Prostate gland (tissue), 2 donors: ENCODE data around the gene CCNI2. TPM values are rescaled to one million over a fixed set of nuclear protein-coding genes. Genes with fewer than 3 reads are reported as not detected.

Source experiments
- DNase-seq: peaks from one replicate; pipeline ENCODE4 v3.0.0-alpha.2; 2019; ENCODE audit warnings: low spot score
- H3K27ac ChIP-seq, 2 donors: fragments of 200-600 bp; sonication (generic); 2 replicates each; pipeline ENCODE4 v1.5.1; 2017 to 2019
- H3K27me3 ChIP-seq: fragments of 200-600 bp; sonication (generic); replicated peaks from 2 replicates; pipeline ENCODE4 v1.5.1; 2019; ENCODE audit not compliant: insufficient read depth
- H3K36me3 ChIP-seq, 2 donors: fragments of 200-600 bp; sonication (generic); 1 replicate in 1 of 2; 2 replicates in 1 of 2; pipeline versions ENCODE4 v1.5.1 to v1.8.1; 2017 to 2019
- H3K4me1 ChIP-seq: fragments of 200-600 bp; sonication (generic); replicated peaks from 2 replicates; pipeline ENCODE4 v1.5.1; 2019
- H3K4me3 ChIP-seq, 2 donors: fragments of 200-600 bp; sonication (generic); 2 replicates each; pipeline ENCODE4 v1.5.1; 2017 to 2019
- H3K9me3 ChIP-seq: fragments of 200-600 bp; sonication (generic); 2 replicates; pipeline ENCODE4 v1.5.1; 2017
- POLR2A ChIP-seq: fragments of 450-650 bp; IDR thresholded peaks from one replicate; pipeline ENCODE4 v1.6.1; 2016; ENCODE audit warnings: antibody characterized with exemption, mild to moderate bottlenecking
- POLR2AphosphoS5 ChIP-seq: sonication (generic); formaldehyde crosslinking; IDR thresholded peaks from one replicate; pipeline ENCODE4 v1.6.1; 2017; ENCODE audit warnings: antibody characterized with exemption
- WGBS: methylation state at CpG from one replicate; pipeline ENCODE4 v1.1.5; 2018; 5-methylcytosine and 5-hydroxymethylcytosine counted together
- intact Hi-C: fragments of 100-400 bp; cut with DNase I; formaldehyde crosslinking; loops from one replicate; pipeline ENCODE4 v1.14.2; 2022
- total RNA-seq, 2 donors: library from RNA; depleted of rRNA; stranded (reverse); fragments of >200 nt; gene quantifications; one replicate each; pipeline ENCODE4 v1.1.0, GENCODE V29; 2016
- TF ChIP-seq, protein P1 (sequence below), 4 experiments: fragments of 200-600 bp in 2 of 4; fragments of 450-650 bp in 2 of 4; sonication (generic) in 2 of 4; IDR thresholded peaks; 1 replicate in 3 of 4; 2 replicates in 1 of 4; pipeline ENCODE4 v1.5.1; 2016 to 2019; ENCODE audit warnings: antibody characterized with exemption in 4 of 4, mild to moderate bottlenecking in 2 of 4, moderate library complexity in 2 of 4

The CCNI2 gene
- total RNA-seq, 2 donors from 2014 or later, result 5.9 TPM; not detected in 1

- Histone ChIP-seq H3K9me3 (no peaks in the 10 kb centered on the region), H3K27ac (peak within 1 kb of the TSS; percentile 75 to 84), H3K36me3 (no peaks in the 10 kb centered on the region), H3K4me1 (no peaks in the 10 kb centered on the region), H3K27me3 (no peaks in the 10 kb centered on the region), H3K4me3 (peak within 1 kb of the TSS; percentile 63 to 86)
- under 1% methylated on average over 79 of the region's 81 CpGs for WGBS
- TF ChIP-seq POLR2AphosphoS5 (peak; percentile 93), POLR2A (peak; percentile 31)
- TF ChIP-seq, protein P1, sequence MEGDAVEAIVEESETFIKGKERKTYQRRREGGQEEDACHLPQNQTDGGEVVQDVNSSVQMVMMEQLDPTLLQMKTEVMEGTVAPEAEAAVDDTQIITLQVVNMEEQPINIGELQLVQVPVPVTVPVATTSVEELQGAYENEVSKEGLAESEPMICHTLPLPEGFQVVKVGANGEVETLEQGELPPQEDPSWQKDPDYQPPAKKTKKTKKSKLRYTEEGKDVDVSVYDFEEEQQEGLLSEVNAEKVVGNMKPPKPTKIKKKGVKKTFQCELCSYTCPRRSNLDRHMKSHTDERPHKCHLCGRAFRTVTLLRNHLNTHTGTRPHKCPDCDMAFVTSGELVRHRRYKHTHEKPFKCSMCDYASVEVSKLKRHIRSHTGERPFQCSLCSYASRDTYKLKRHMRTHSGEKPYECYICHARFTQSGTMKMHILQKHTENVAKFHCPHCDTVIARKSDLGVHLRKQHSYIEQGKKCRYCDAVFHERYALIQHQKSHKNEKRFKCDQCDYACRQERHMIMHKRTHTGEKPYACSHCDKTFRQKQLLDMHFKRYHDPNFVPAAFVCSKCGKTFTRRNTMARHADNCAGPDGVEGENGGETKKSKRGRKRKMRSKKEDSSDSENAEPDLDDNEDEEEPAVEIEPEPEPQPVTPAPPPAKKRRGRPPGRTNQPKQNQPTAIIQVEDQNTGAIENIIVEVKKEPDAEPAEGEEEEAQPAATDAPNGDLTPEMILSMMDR (IDR thresholded peaks at IDR 0.05), result peak in 2 of 4 experiments; percentile 50 to 52
- DNase-seq, result peak; percentile 90
- intact Hi-C loops, result no loop called here
Observed at GRCh38 chr5:132736853-132737833, 10.1 kb upstream of the CCNI2 start, which contains the start of gene KIF3A. KIF3A (minus strand) TSS chr5:132737546; CDS start chr5:132737419, 127 bp downstream.

- 51% methylated on average over 9 of the region's 9 CpGs for WGBS
- H3K4me1 ChIP-seq, result no peaks in the 10 kb centered on the region
- peak overlapping the region in 1 of 2 donors; percentile 75 for H3K27ac ChIP-seq
- H3K9me3 ChIP-seq, result no peaks in the 10 kb centered on the region
- TF ChIP-seq, protein P1 (IDR thresholded peaks at IDR 0.05), result no peak
- TF ChIP-seq POLR2A, result no peak
- no peak for TF ChIP-seq POLR2AphosphoS5
- H3K27me3 ChIP-seq, result no peaks in the 10 kb centered on the region
- H3K36me3 ChIP-seq, result no peaks in the 10 kb centered on the region
- DNase-seq, result no peak
- peak overlapping the region in 1 of 2 donors; percentile 63 for H3K4me3 ChIP-seq
- intact Hi-C loops, result no loop called here
Observed at GRCh38 chr5:132737982-132738681, 9.1 kb upstream of the CCNI2 start.

- no peaks in the 10 kb centered on the region for H3K36me3 ChIP-seq
- no peak for DNase-seq
- H3K27me3 ChIP-seq, result no peaks in the 10 kb centered on the region
- H3K27ac ChIP-seq, result no peak overlapping the region
- no peak overlapping the region for H3K4me3 ChIP-seq
- H3K4me1 ChIP-seq, result no peaks in the 10 kb centered on the region
- no peaks in the 10 kb centered on the region for H3K9me3 ChIP-seq
- WGBS, result 76% methylated on average over 1 of the region's 1 CpG
- TF ChIP-seq POLR2AphosphoS5, result no peak
- TF ChIP-seq, protein P1 (IDR thresholded peaks at IDR 0.05), result no peak
- no peak for TF ChIP-seq POLR2A
- intact Hi-C loops, result no loop called here
Observed at GRCh38 chr5:132739232-132739631, 8.0 kb upstream of the CCNI2 start.

DNA sequence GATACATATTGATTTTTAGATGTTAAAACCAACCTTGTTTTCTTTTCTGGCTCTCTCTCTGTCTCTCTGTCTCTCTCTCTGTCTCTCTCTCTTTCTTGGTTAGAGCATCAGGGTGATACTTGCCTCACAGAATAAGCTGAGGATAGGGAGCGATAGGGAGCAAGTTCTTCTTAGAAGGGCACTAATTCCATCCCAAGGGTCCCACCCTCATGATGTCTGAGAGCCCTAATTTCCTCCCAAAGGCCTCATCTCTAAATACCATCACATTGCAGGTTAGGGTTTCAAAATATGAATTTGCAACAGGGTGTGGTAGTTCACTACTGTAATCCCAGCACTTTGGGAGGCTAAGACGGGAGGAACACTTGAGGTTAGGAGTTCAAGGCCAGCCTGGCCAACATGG is 5.1 kb upstream of the CCNI2 start:
- TF ChIP-seq POLR2A (no peak), POLR2AphosphoS5 (no peak)
- TF ChIP-seq, protein P1 (IDR thresholded peaks at IDR 0.05), result no peak
- Histone ChIP-seq H3K36me3 (no peaks in the 10 kb centered on the region), H3K27ac (no peak overlapping the region), H3K27me3 (no peaks in the 10 kb centered on the region), H3K9me3 (no peaks in the 10 kb centered on the region), H3K4me3 (no peak overlapping the region), H3K4me1 (no peaks in the 10 kb centered on the region)
- DNase-seq, result no peak
- intact Hi-C loops, result no loop called here
- WGBS, result 95% methylated on average over 2 of the region's 2 CpGs
